Measurements from ENCODE around the gene AHNAK.

GRCh38 chr11:62543680-62544444 is 2.7 kb downstream of the AHNAK start:
- TF ChIP-seq CTCF (IDR thresholded peaks at IDR 0.05 in 4 of 5, conservative IDR thresholded peaks at IDR 0.05 in 1 of 5) (no peak), POLR2A (IDR thresholded peaks at IDR 0.05) (peak in 1 of 2 donors; percentile 1)
